Chondrocyte (in vitro differentiated cells): ENCODE measurements around the gene GNG7. TPM values are rescaled to one million over a fixed set of nuclear protein-coding genes. Genes with fewer than 3 reads are reported as not detected.

Experiments
- DNase-seq: peaks from one replicate; pipeline ENCODE4 v3.0.0; 2021; ENCODE audit warnings: mixed read lengths, low spot score
- H3K27ac Mint-ChIP-seq: one replicate; pipeline ENCODE4 v1.8.0; 2021; ENCODE audit warnings: mild to moderate bottlenecking, moderate library complexity, mixed read lengths; ENCODE audit not compliant: unreplicated experiment
- H3K27me3 Mint-ChIP-seq: 2 replicates; pipeline ENCODE4 v1.8.0; 2021; ENCODE audit warnings: low read depth, mixed read lengths
- H3K36me3 Mint-ChIP-seq: 2 replicates; pipeline ENCODE4 v1.8.0; 2021; ENCODE audit warnings: low read depth, mixed read lengths
- H3K4me1 Mint-ChIP-seq: 2 replicates; pipeline ENCODE4 v1.8.0; 2021; ENCODE audit warnings: low read depth, mild to moderate bottlenecking, mixed read lengths
- H3K4me3 Mint-ChIP-seq: one replicate; pipeline ENCODE4 v1.8.0; 2021; ENCODE audit warnings: mild to moderate bottlenecking, moderate library complexity, mixed read lengths; ENCODE audit not compliant: unreplicated experiment
- H3K9me3 Mint-ChIP-seq: 2 replicates; pipeline ENCODE4 v1.8.0; 2021; ENCODE audit warnings: low read depth, mixed read lengths
- long read RNA-seq: library from polyadenylated mRNA; stranded (forward); transcript quantifications from one replicate; pipeline ENCODE4 v2.0.0, GENCODE V29; 2021
- total RNA-seq: library from RNA; stranded (reverse); gene quantifications from 3 replicates; pipeline ENCODE4 v1.2.1, GENCODE V29; 2021
- TF ChIP-seq, protein P1 (sequence below): fragments of 200-600 bp; sonication (generic); IDR thresholded peaks from 2 replicates; pipeline ENCODE4 v1.5.0; 2021; ENCODE audit warnings: antibody characterized with exemption, mild to moderate bottlenecking, moderate library complexity

The GNG7 gene
- total RNA-seq, result 1.9 to 3.6 TPM (median 2.5 TPM) in 3 replicates
- long read RNA-seq, full-length matches to known transcripts, result 1 of 3 reads
- long read RNA-seq, partial matches to known transcripts, result 1 of 3 reads
- long read RNA-seq, other reads (novel, unspliced or antisense), result 1 of 3 reads

DNA sequence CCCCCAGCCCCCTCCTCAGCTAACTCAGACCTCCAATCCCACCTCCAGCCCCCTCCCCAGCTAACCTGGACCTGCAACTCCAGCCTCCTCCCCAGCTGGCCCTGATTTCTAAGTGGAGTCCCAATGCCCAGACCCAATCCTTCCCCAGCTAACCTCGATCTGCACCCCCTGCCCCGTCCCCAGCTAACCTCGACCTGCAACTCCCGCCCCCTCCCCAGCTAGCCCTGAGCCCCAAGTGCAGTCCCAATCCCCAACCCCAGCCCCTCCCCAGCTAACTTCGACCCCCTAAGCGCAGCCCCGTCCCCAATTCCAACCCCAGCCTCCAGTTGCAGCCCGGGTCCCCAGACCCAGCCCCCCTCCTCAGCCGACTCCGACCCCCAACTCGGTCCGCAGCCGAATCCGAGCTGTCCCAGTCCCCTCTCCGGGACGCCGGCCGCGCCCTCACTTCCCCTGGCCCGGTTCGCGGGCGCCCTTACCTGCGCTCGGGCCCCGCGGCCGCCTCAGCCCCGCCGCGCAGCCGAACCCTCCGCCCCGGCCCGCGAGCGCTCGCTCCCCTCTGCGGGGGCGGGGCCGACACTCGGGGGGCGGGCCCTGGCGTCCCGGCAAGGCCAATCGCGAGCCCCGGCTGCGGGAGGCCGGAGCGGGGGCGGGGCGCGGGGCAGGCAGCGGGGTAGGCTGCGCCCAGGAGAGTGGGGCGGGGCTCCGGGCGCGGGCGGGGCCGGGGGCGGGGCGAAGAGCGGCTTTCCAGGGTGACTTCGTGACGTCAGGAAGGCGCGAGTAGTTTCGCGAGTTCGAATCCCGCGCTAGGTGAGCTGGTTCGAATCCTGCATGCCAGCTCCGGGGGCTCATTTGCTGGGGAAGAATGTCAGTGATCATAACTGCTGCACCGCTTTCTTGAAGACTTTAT lies at the start of gene GNG7:
GNG7 (minus strand) TSS at position 525 of the 907 bp plus-strand sequence. CDS start 182,006 bp downstream, outside the sequence.
- Mint-ChIP-seq H3K27me3 (peaks cover 4% of the 10 kb centered on the region), H3K9me3 (no peaks in the 10 kb centered on the region), H3K36me3 (no peaks in the 10 kb centered on the region), H3K27ac (no peak within 1 kb of the TSS), H3K4me1 (peaks cover 2% of the 10 kb centered on the region), H3K4me3 (peak within 1 kb of the TSS; percentile 65)
- DNase-seq, result peak; percentile 94
- TF ChIP-seq, protein P1, sequence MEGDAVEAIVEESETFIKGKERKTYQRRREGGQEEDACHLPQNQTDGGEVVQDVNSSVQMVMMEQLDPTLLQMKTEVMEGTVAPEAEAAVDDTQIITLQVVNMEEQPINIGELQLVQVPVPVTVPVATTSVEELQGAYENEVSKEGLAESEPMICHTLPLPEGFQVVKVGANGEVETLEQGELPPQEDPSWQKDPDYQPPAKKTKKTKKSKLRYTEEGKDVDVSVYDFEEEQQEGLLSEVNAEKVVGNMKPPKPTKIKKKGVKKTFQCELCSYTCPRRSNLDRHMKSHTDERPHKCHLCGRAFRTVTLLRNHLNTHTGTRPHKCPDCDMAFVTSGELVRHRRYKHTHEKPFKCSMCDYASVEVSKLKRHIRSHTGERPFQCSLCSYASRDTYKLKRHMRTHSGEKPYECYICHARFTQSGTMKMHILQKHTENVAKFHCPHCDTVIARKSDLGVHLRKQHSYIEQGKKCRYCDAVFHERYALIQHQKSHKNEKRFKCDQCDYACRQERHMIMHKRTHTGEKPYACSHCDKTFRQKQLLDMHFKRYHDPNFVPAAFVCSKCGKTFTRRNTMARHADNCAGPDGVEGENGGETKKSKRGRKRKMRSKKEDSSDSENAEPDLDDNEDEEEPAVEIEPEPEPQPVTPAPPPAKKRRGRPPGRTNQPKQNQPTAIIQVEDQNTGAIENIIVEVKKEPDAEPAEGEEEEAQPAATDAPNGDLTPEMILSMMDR, result no peak

GRCh38 chr19:2751438-2751830 lies 48.9 kb upstream of the GNG7 start:
- TF ChIP-seq, protein P1, result no peak
- Mint-ChIP-seq H3K27ac (no peak overlapping the region), H3K4me3 (no peak overlapping the region), H3K4me1 (no peaks in the 10 kb centered on the region), H3K9me3 (no peaks in the 10 kb centered on the region), H3K27me3 (no peaks in the 10 kb centered on the region), H3K36me3 (peaks cover 2% of the 10 kb centered on the region)
- DNase-seq, result no peak

GRCh38 chr19:2750808-2751437 lies 48.4 kb upstream of the GNG7 start:
- Mint-ChIP-seq H3K9me3 (no peaks in the 10 kb centered on the region), H3K4me1 (no peaks in the 10 kb centered on the region), H3K27ac (no peak overlapping the region), H3K4me3 (no peak overlapping the region), H3K27me3 (no peaks in the 10 kb centered on the region), H3K36me3 (no peaks in the 10 kb centered on the region)
- TF ChIP-seq, protein P1, result no peak
- no peak for DNase-seq

DNA sequence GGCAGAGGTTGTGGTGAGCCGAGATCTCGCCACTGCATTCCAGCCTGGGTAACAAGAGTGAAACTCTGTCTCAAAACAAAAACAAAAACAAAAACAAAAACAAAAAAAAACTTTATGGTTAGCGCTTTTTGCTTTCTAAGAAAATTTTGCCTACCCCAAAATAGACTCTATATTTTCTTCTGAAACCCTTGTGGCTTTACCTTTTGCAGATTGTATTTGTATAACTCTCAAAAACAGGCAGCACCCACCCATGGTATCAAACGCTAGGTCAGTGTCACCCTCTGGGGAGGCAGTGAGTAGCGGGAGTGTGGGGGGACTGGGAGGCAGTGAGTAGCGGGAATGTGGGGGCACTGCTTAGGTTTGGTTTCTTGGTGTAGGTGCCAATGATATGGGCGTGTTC lies 44.9 kb upstream of the GNG7 start:
- H3K4me1 Mint-ChIP-seq, result no peaks in the 10 kb centered on the region
- TF ChIP-seq, protein P1, result no peak
- no peak overlapping the region for H3K27ac Mint-ChIP-seq
- no peaks in the 10 kb centered on the region for H3K9me3 Mint-ChIP-seq
- DNase-seq, result no peak
- peaks cover 14% of the 10 kb centered on the region for H3K27me3 Mint-ChIP-seq
- H3K36me3 Mint-ChIP-seq, result no peaks in the 10 kb centered on the region
- H3K4me3 Mint-ChIP-seq, result no peak overlapping the region

- TF ChIP-seq, protein P1, result no peak
- no peak for DNase-seq
- Mint-ChIP-seq H3K4me3 (no peak overlapping the region), H3K9me3 (peaks cover 2% of the 10 kb centered on the region), H3K36me3 (no peaks in the 10 kb centered on the region), H3K27me3 (peaks cover 19% of the 10 kb centered on the region), H3K27ac (no peak overlapping the region), H3K4me1 (peaks cover 7% of the 10 kb centered on the region)
Observed at GRCh38 chr19:2744113-2744512, 41.6 kb upstream of the GNG7 start.
